Endothelial cell of umbilical vein (primary cell): Measurements from ENCODE around the gene TAB3. TPM values are rescaled to one million over a fixed set of nuclear protein-coding genes. Genes with fewer than 3 reads are reported as not detected.
A peak's percentile ranks its signal among the peaks of the same experiment; 100 is the strongest.

Source experiments
- BruUV-seq: library from RNA; stranded (reverse); fragments of 400-500 nt; replicated peaks from 2 replicates; lab custom pipeline; 2021; lab: Mats Ljungman, UMichigan
- CTCF ChIA-PET: fragments of 300-600, 350-600 bp; sonication (Branson Sonifier 250); formaldehyde crosslinking; loops from one replicate; lab custom pipeline; 2021; ENCODE audit warnings: antibody characterized with exemption, inconsistent platforms; lab: Charles Lee
- POLR2A ChIA-PET: fragments of 300-600, 350-600 bp; sonication (Branson Sonifier 250); formaldehyde crosslinking; loops from one replicate; lab custom pipeline; 2021; ENCODE audit warnings: antibody characterized with exemption, inconsistent platforms; lab: Charles Lee
- DNase-seq: peaks from one replicate; pipeline ENCODE4 v3.0.0-alpha.2; 2011; ENCODE audit warnings: low read depth, low spot score
- FAIRE-seq: peaks from 2 replicates; lab custom pipeline; 2011; peaks lifted over from hg19 to GRCh38; lab: Jason Lieb, UNC
- H2AFZ ChIP-seq: 2 replicates; pipeline ENCODE4 v1.6.0; 2012; ENCODE audit warnings: low read depth, low read length, control low read depth, inconsistent platforms
- H3K27ac ChIP-seq: 2 replicates; pipeline ENCODE4 v1.5.1; 2011; ENCODE audit warnings: low read depth, mild to moderate bottlenecking, control low read depth, low read length, moderate library complexity; ENCODE audit not compliant: insufficient read depth
- H3K27me3 ChIP-seq, 2 experiments: 2 replicates each; pipeline versions ENCODE4 v1.6.0 to v1.6.1; 2011; ENCODE audit warnings: low read length in 2 of 2, mixed read lengths in 1 of 2; ENCODE audit not compliant: control insufficient read depth in 2 of 2, insufficient read depth in 2 of 2
- H3K36me3 ChIP-seq, 2 experiments: 2 replicates in 1 of 2; 3 replicates in 1 of 2; pipeline ENCODE4 v1.5.1; 2011; ENCODE audit warnings: low read length in 2 of 2, mild to moderate bottlenecking in 1 of 2, moderate library complexity in 1 of 2; ENCODE audit not compliant: control insufficient read depth in 2 of 2, insufficient read depth in 2 of 2; ENCODE audit errors: extremely low read depth in 1 of 2
- H3K4me1 ChIP-seq: 3 replicates; pipeline ENCODE4 v1.5.1; 2011; ENCODE audit warnings: mild to moderate bottlenecking, low read length; ENCODE audit not compliant: control insufficient read depth, insufficient read depth; ENCODE audit errors: extremely low read depth
- H3K4me2 ChIP-seq: 2 replicates; pipeline ENCODE4 v1.6.1; 2011; ENCODE audit warnings: low read length, control low read depth, mixed read lengths; ENCODE audit not compliant: insufficient read depth
- H3K4me3 ChIP-seq, 3 experiments: fragments of 200-600 bp in 1 of 3; sonication (generic), shearing (Covaris generic) in 1 of 3; replicated peaks in 1 of 3; 2 replicates each; pipeline ENCODE4 v1.5.1; 2011 to 2016; ENCODE audit warnings: control low read depth in 3 of 3, low read length in 3 of 3, mild to moderate bottlenecking in 2 of 3, inconsistent platforms in 1 of 3, low read depth in 1 of 3, moderate library complexity in 1 of 3; ENCODE audit not compliant: insufficient read depth in 1 of 3
- H3K79me2 ChIP-seq: 2 replicates; pipeline ENCODE4 v1.6.0; 2012; ENCODE audit warnings: low read length, inconsistent platforms; ENCODE audit not compliant: control insufficient read depth, insufficient read depth
- H3K9ac ChIP-seq: replicated peaks from 2 replicates; pipeline ENCODE3; 2011; ENCODE audit warnings: low read length, control low read depth; ENCODE audit not compliant: insufficient read depth; ENCODE audit errors: extremely low read depth
- H3K9me1 ChIP-seq: replicated peaks from 3 replicates; pipeline ENCODE4 v1.6.0; 2011; ENCODE audit warnings: mild to moderate bottlenecking, low read length; ENCODE audit not compliant: control insufficient read depth, insufficient read depth; ENCODE audit errors: extremely low read depth
- H3K9me3 ChIP-seq: replicated peaks from 2 replicates; pipeline ENCODE4 v1.5.1; 2012; ENCODE audit warnings: low read length, inconsistent platforms; ENCODE audit not compliant: control insufficient read depth, insufficient read depth
- H4K20me1 ChIP-seq: replicated peaks from 2 replicates; pipeline ENCODE3; 2011; ENCODE audit warnings: mild to moderate bottlenecking, low read length; ENCODE audit not compliant: control insufficient read depth, insufficient read depth; ENCODE audit errors: extremely low read depth
- EZH2 ChIP-seq: IDR thresholded peaks from 2 replicates; pipeline ENCODE4 v1.6.1; 2012; ENCODE audit warnings: borderline replicate concordance, low read depth, mild to moderate bottlenecking, moderate library complexity, low read length, inconsistent platforms; ENCODE audit not compliant: severe bottlenecking
- FOS ChIP-seq: IDR thresholded peaks from 2 replicates; pipeline ENCODE4 v1.6.1; 2011; ENCODE audit warnings: mild to moderate bottlenecking, low read length, moderate library complexity, borderline replicate concordance; ENCODE audit not compliant: insufficient read depth
- GATA2 ChIP-seq: IDR thresholded peaks from 2 replicates; pipeline ENCODE4 v1.7.0; 2011; ENCODE audit warnings: low read depth, mild to moderate bottlenecking, moderate library complexity, mixed read lengths, low read length; ENCODE audit not compliant: insufficient read length, insufficient read depth
- JUN ChIP-seq: IDR thresholded peaks from 2 replicates; pipeline ENCODE4 v1.6.1; 2011; ENCODE audit warnings: borderline replicate concordance, low read depth; ENCODE audit not compliant: insufficient read length, insufficient read depth
- MYC ChIP-seq: IDR thresholded peaks from one replicate; pipeline ENCODE4 v1.6.1; 2011; ENCODE audit warnings: mild to moderate bottlenecking, low read depth, low read length
- POLR2A ChIP-seq: IDR thresholded peaks from 2 replicates; pipeline ENCODE4 v1.6.1; 2012; ENCODE audit warnings: low read depth, mild to moderate bottlenecking, control low read depth, low read length
- POLR2AphosphoS5 ChIP-seq: IDR thresholded peaks from 2 replicates; pipeline ENCODE4 v1.6.1; 2012; ENCODE audit warnings: low read depth, mild to moderate bottlenecking, control low read depth, low read length, moderate library complexity; ENCODE audit not compliant: insufficient read depth
- dilution Hi-C: fragments of 300-500 bp; cut with MboI; formaldehyde crosslinking; loops from one replicate; pipeline ENCODE4 v1.15.0; 2019; ENCODE audit warnings: low sequenced_read_pairs; ENCODE audit not compliant: extremely low pct_ligation_motif_present
- intact Hi-C: fragments of 100-400 bp; cut with micrococcal nuclease; formaldehyde crosslinking; loops from one replicate; pipeline ENCODE4 v1.10.0; 2022
- polyA plus RNA-seq, 4 experiments: library from polyadenylated mRNA; depleted of rRNA in 3 of 4; stranded (reverse) in 3 of 4; unstranded in 1 of 4; fragments of >200 nt; gene quantifications; 2 replicates each; pipeline versions ENCODE4 v1.2.1 to v1.2.3, GENCODE V29; 2011 to 2012; ENCODE audit warnings: missing spikeins in 1 of 4
- total RNA-seq: library from RNA; stranded (reverse); gene quantifications from 2 replicates; pipeline ENCODE4 v1.2.3, GENCODE V29; 2021
- TF ChIP-seq, protein P1 (sequence below), 2 donors: IDR thresholded peaks; 1 replicate in 1 of 2; 2 replicates in 1 of 2; pipeline ENCODE4 v1.5.1; 2011; ENCODE audit warnings: low read length in 2 of 2, mild to moderate bottlenecking in 2 of 2, moderate library complexity in 2 of 2, control low read depth in 1 of 2, inconsistent platforms in 1 of 2, low read depth in 1 of 2; ENCODE audit not compliant: insufficient read depth in 1 of 2; ENCODE audit errors: extremely low read depth in 1 of 2
- TF ChIP-seq, protein P2 (sequence below): IDR thresholded peaks from 2 replicates; pipeline ENCODE4 v1.6.1; 2011; ENCODE audit not compliant: insufficient read depth, insufficient read length

TAB3 gene
- total and polyA plus RNA-seq, 2 donors (not counting 3 experiments of a cell fraction or from before 2014, with no cell fraction given) = 11.5 to 11.7 TPM

DNA sequence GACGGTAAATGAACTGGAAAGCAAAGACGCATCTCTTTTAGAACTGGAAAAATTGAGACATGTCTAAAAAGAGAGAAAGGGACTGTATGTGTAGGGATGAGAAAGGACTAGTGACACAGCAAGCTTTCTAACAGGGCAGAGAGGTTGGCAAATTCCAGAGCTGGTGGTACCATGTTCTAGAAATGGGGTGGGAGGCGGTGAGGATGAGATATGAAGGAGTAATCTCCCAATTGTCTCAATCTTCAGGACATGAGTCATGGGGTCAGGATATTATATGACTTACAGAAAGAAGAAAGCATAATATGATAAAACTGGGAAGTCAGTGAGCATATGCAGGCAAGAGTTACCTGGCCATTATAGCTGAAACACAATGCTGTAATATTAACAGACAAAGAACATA, 14.2 kb downstream of the TAB3 start:
- Histone ChIP-seq H3K27me3 (no peaks in the 10 kb centered on the region), H3K9me3 (no peaks in the 10 kb centered on the region), H3K36me3 (no peaks in the 10 kb centered on the region), H3K79me2 (peaks cover 2% of the 10 kb centered on the region), H3K4me2 (no peak overlapping the region), H3K27ac (no peak overlapping the region), H2AFZ (no peak overlapping the region), H3K4me3 (no peak overlapping the region), H3K9ac (no peak overlapping the region), H3K9me1 (no peaks in the 10 kb centered on the region), H4K20me1 (no peaks in the 10 kb centered on the region), H3K4me1 (peaks cover 6% of the 10 kb centered on the region)
- ChIA-PET CTCF (no interaction called here), POLR2A (no interaction called here)
- intact Hi-C loops (no loop called here), dilution Hi-C loops (no loop called here)
- BruUV-seq = no TSS peak
- TF ChIP-seq MYC (no peak), FOS (no peak), POLR2AphosphoS5 (no peak), POLR2A (no peak), EZH2 (no peak), JUN (no peak), GATA2 (no peak)
- TF ChIP-seq, protein P1, sequence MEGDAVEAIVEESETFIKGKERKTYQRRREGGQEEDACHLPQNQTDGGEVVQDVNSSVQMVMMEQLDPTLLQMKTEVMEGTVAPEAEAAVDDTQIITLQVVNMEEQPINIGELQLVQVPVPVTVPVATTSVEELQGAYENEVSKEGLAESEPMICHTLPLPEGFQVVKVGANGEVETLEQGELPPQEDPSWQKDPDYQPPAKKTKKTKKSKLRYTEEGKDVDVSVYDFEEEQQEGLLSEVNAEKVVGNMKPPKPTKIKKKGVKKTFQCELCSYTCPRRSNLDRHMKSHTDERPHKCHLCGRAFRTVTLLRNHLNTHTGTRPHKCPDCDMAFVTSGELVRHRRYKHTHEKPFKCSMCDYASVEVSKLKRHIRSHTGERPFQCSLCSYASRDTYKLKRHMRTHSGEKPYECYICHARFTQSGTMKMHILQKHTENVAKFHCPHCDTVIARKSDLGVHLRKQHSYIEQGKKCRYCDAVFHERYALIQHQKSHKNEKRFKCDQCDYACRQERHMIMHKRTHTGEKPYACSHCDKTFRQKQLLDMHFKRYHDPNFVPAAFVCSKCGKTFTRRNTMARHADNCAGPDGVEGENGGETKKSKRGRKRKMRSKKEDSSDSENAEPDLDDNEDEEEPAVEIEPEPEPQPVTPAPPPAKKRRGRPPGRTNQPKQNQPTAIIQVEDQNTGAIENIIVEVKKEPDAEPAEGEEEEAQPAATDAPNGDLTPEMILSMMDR (IDR thresholded peaks at IDR 0.05; ENCODE audit: extremely low read depth in 1 of 2, insufficient read depth in 1 of 2, low read depth in 1 of 2, low read length in 2 of 2) = no peak
- TF ChIP-seq, protein P2, sequence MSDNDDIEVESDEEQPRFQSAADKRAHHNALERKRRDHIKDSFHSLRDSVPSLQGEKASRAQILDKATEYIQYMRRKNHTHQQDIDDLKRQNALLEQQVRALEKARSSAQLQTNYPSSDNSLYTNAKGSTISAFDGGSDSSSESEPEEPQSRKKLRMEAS = no peak
- FAIRE-seq (no peak), DNase-seq (peak; percentile 1)
